ENCODE measurements around the gene RSPO3. TPM values are rescaled to one million over a fixed set of nuclear protein-coding genes. Genes with fewer than 3 reads are reported as not detected.

Gene RSPO3
- polyA plus RNA-seq, 2 of the 4 experiments (the other 2 are of a cell fraction), result 32.4 to 128 TPM

GRCh38 chr6:127147534-127147933, 29.1 kb downstream of the RSPO3 start:
- 47% methylated on average over 2 of the region's 2 CpGs for WGBS (ENCODE audit: missing lambda C conversion rate)
- TF ChIP-seq E2F6 (IDR thresholded peaks at IDR 0.05; ENCODE audit: borderline replicate concordance, low read depth) (no peak), TP53 (CRISPR knock-in tag; IDR thresholded peaks at IDR 0.05) (no peak), KDM5A (IDR thresholded peaks at IDR 0.05) (no peak), ESRRA (IDR thresholded peaks at IDR 0.05; ENCODE audit: borderline replicate concordance, low read length) (no peak), HOXA7 (CRISPR knock-in tag; IDR thresholded peaks at IDR 0.05) (no peak), HMGXB4 (CRISPR knock-in tag; IDR thresholded peaks at IDR 0.05; ENCODE audit: borderline replicate concordance) (no peak), CEBPB (IDR thresholded peaks at IDR 0.05) (no peak), FOSB (CRISPR knock-in tag; IDR thresholded peaks at IDR 0.05) (no peak), ZNF302 (CRISPR knock-in tag; IDR thresholded peaks at IDR 0.05) (no peak), SMC3 (IDR thresholded peaks at IDR 0.05) (no peak), USF2 (IDR thresholded peaks at IDR 0.05) (no peak), ZSCAN20 (CRISPR knock-in tag; IDR thresholded peaks at IDR 0.05) (no peak), ELK1 (IDR thresholded peaks at IDR 0.05; ENCODE audit: low read depth, low read length) (no peak), PBX3 (IDR thresholded peaks at IDR 0.05) (no peak), RAD21 (conservative IDR thresholded peaks at IDR 0.05 in 1 of 2, IDR thresholded peaks at IDR 0.05 in 1 of 2) (no peak), NR3C1 (IDR thresholded peaks at IDR 0.05) (no peak), FOXS1 (CRISPR knock-in tag; IDR thresholded peaks at IDR 0.05) (no peak), JUNB (IDR thresholded peaks at IDR 0.05) (no peak), JUN (IDR thresholded peaks at IDR 0.05) (no peak), HDAC2 (IDR thresholded peaks at IDR 0.05) (no peak)
- Histone ChIP-seq H3K4me2 (peak overlapping the region; percentile 74), H3K9me3 (no peaks in the 10 kb centered on the region), H3K27ac (peak overlapping the region; percentile 35 to 36; a peak in 1 of 6 replicates), H3K4me3 (no peak overlapping the region), H3K4me1 (peaks cover 59% of the 10 kb centered on the region)
- ATAC-seq, result peak in 1 of 2 experiments; percentile 42; a peak in 2 of 6 replicates
- ChIA-PET CTCF (interaction anchor here (1.3 kb wide), 1 partner anchor 27 kb away, joined by 3 read pairs; no protein-coding TSS in a partner anchor), POLR2A (interaction anchor here (0.7 kb wide), 1 partner anchor 22 kb away, joined by 3 read pairs; no protein-coding TSS in a partner anchor)
- no peak for FAIRE-seq
- no peak for DNase-seq (ENCODE audit: low read depth in 1 of 2, low spot score in 1 of 2)

- peaks cover 54% of the 10 kb centered on the region for H3K4me1 ChIP-seq
- TF ChIP-seq CBX8 (IDR thresholded peaks at IDR 0.05) (no peak), ESRRA (IDR thresholded peaks at IDR 0.05; ENCODE audit: borderline replicate concordance, low read length) (no peak)
- POLR2A ChIA-PET, result no interaction called here
- H3K9me3 ChIP-seq, result no peaks in the 10 kb centered on the region
- FAIRE-seq (no peak), ATAC-seq (no peak), DNase-seq (ENCODE audit: low read depth in 1 of 2, low spot score in 1 of 2) (no peak)
- no peak overlapping the region for H3K4me3 ChIP-seq
- H3K27ac ChIP-seq, result no peak overlapping the region
- WGBS (ENCODE audit: missing lambda C conversion rate), result 34% methylated on average over 3 of the region's 3 CpGs
- peak overlapping the region; percentile 74; the same call in 2 of the 3 replicates for H3K4me2 ChIP-seq
- CTCF ChIA-PET, result interaction anchor here (0.6 to 1.3 kb wide), 2 partner anchors 28 to 86 kb away, joined by 3 read pairs; no protein-coding TSS in a partner anchor
Measured at GRCh38 chr6:127148511-127148910, 30.0 kb downstream of the RSPO3 start.
